LNCaP clone FGC (cell line): Measurements from ENCODE around the gene ADARB2.

Source experiments
- DNase-seq: peaks from one replicate; pipeline ENCODE4 v3.0.0-alpha.2; 2011; ENCODE audit warnings: low read depth
- H3K4me3 ChIP-seq: 2 replicates; pipeline ENCODE4 v1.5.1; 2011; ENCODE audit warnings: mild to moderate bottlenecking, low read depth, low read length, control low read depth
- CTCF ChIP-seq: IDR thresholded peaks from 2 replicates; pipeline ENCODE4 v1.5.1; 2012; ENCODE audit warnings: mild to moderate bottlenecking; ENCODE audit not compliant: control insufficient read depth, insufficient read depth; ENCODE audit errors: extremely low read depth

The ADARB2 gene

GRCh38 chr10:1474376-1475097 is 262.8 kb downstream of the ADARB2 start:
- no peak for TF ChIP-seq CTCF
- no peak overlapping the region for H3K4me3 ChIP-seq
- no peak for DNase-seq

- DNase-seq = no peak
- no peak overlapping the region for H3K4me3 ChIP-seq
- no peak for TF ChIP-seq CTCF
These were observed 263.5 kb downstream of the ADARB2 start for GRCh38 chr10:1473874-1474273.

- TF ChIP-seq CTCF = no peak
- DNase-seq = no peak
- no peak overlapping the region for H3K4me3 ChIP-seq
These were observed 265.0 kb downstream of the ADARB2 start for GRCh38 chr10:1472178-1472958.

- TF ChIP-seq CTCF = no peak
- no peak overlapping the region for H3K4me3 ChIP-seq
- DNase-seq = no peak
These were observed 268.5 kb downstream of the ADARB2 start for GRCh38 chr10:1468811-1469210.

GRCh38 chr10:1467334-1468076 is 269.8 kb downstream of the ADARB2 start:
- DNase-seq = no peak
- no peak overlapping the region for H3K4me3 ChIP-seq
- TF ChIP-seq CTCF = no peak

GRCh38 chr10:1465993-1466764 is 271.1 kb downstream of the ADARB2 start:
- H3K4me3 ChIP-seq = no peak overlapping the region
- no peak for DNase-seq
- TF ChIP-seq CTCF = no peak
